ENCODE results near the gene RPS15. TPM values are rescaled to one million over a fixed set of nuclear protein-coding genes. Genes with fewer than 3 reads are reported as not detected.

The RPS15 gene
- total RNA-seq, 2 experiments from 2014 or later: 1,854 to 1,879 TPM

- peaks cover 61% of the 10 kb centered on the region for H3K27me3 Mint-ChIP-seq
- H3K4me1 Mint-ChIP-seq (ENCODE audit: low read depth): peaks cover 13% of the 10 kb centered on the region
- DNase-seq (peak; percentile 39), ATAC-seq (no peak)
- H3K27ac Mint-ChIP-seq: no peak within 1 kb of the TSS
- ChIA-PET POLR2A (interaction anchor here (0.8 to 1.5 kb wide), 3 partner anchors 9 to 22 kb away, joined by 3 to 5 read pairs (median 4); no protein-coding TSS in a partner anchor), CTCF (interaction anchor here (1.2 kb wide), 1 partner anchor 26 kb away, joined by 3 read pairs; no protein-coding TSS in a partner anchor)
- intact Hi-C loops (cut with micrococcal nuclease): no loop called here
- no peaks in the 10 kb centered on the region for H3K9me3 Mint-ChIP-seq
- no peaks in the 10 kb centered on the region for H3K36me3 Mint-ChIP-seq (ENCODE audit: low read depth)
- no peak within 1 kb of the TSS for H3K4me3 Mint-ChIP-seq
- no peak for TF ChIP-seq CTCF (IDR thresholded peaks at IDR 0.05)
Measured at GRCh38 chr19:1449467-1450442, 11.6 kb downstream of the RPS15 start, which contains the start of gene APC2. APC2 (plus strand) TSS chr19:1450121; CDS start chr19:1453002, 2,881 bp downstream.

DNA sequence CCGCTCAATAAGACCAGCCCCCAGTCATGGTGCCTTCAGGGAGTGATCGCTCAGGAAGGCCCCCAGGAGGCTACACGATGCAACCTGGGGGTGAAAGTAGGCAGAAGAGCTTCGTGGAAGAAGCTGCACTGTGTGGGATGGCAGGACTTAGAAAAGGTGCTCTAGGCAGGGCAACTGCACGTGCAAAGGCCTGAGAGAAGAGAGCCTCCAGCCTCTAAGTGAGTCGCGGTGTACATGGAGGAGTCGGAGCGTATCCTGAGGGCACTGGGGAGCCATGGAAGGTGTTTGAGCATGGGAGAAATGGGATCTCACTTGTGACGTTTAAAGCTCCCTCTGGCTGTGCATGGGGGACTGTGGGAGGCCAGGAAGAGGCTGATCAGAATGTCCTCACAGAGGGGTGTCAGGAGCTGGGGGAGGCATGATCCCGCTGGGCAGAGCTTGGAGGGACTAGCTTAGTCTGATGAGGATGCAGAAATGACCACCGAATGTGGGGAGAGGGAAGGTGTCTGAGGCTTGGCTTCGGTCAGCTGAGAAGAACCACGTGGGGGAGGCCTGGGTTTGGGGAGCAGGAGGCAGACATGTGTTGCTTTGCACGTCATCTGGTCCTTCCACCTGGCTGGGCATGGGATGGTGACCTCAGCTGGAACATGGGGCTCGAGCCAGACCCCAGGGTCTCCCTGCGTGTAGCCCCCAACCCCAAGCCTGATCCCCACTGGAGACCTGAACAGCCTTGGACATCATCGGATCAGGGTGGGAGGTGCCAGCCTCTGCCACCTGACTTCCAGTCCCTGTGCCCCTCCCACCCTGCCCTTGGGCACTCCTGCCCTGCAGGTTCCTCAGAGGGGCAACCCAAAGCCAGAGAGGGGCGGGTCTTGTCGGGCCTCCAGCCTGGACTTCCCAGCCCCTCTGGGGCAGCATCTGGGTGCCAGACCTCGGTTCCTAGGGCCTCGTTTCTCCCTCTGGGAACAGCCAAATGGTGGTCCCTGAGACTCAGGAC lies 12.8 kb downstream of the RPS15 start:
- intact Hi-C loops (cut with micrococcal nuclease): no loop called here
- ATAC-seq: no peak
- Mint-ChIP-seq H3K27me3 (peaks cover 69% of the 10 kb centered on the region), H3K4me1 (ENCODE audit: low read depth) (peaks cover 15% of the 10 kb centered on the region), H3K9me3 (no peaks in the 10 kb centered on the region), H3K36me3 (ENCODE audit: low read depth) (no peaks in the 10 kb centered on the region), H3K4me3 (no peak overlapping the region), H3K27ac (no peak overlapping the region)
- ChIA-PET CTCF (interaction anchor here (1.2 kb wide), 1 partner anchor 24 kb away, joined by 3 read pairs; no protein-coding TSS in a partner anchor), POLR2A (interaction anchor here (0.8 to 1.5 kb wide), 6 partner anchors 8 to 21 kb away, joined by 3 to 5 read pairs (median 4); no protein-coding TSS in a partner anchor)
- no peak for DNase-seq
- TF ChIP-seq CTCF (IDR thresholded peaks at IDR 0.05): no peak

DNA sequence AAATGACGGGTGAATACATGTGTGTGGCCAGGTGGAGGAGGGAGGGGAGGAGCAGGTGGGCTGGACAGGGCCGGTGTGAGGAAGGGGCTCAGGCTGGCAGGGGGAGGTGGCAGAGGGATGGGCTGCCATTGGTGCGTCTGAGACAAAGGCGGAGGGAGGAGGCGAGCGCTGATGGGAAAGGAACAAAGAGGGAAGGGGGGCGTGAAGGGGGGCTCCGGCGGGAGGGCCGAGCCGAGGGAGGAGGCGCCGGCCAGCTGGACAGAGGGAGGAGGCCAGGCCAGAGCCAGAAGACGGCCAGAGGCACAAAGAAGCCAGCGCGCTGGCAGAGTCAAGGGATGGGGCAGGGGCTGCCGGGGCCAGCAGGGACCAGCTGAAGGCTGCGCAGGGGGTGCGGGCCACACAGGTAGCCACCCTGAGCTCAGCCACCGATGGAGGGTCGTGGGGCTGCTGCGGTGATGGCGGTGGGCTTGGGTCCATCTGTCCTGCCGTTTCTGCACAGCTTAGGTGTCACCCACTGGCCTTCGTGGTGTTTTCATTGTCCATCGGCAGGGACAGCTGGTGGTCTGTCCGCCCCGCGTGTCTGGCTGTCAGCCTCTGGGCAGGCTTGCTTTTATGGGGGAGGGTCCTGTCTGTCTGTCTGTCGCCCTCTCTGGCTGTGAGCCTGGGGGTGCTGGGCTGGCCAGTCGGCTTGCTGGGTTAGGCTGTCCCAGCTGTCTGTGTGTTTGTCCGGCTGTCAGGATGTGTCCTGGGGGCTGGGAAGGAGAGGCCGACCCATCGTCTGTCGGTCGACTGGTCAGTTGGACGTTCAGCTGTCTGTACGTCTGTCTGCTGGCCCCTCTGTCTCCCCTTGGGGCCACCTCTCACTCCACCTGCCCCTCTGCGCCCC lies 14.0 kb downstream of the RPS15 start:
- Mint-ChIP-seq H3K36me3 (ENCODE audit: low read depth) (no peaks in the 10 kb centered on the region), H3K27me3 (peaks cover 65% of the 10 kb centered on the region), H3K4me1 (ENCODE audit: low read depth) (peaks cover 15% of the 10 kb centered on the region), H3K4me3 (no peak overlapping the region), H3K27ac (no peak overlapping the region), H3K9me3 (no peaks in the 10 kb centered on the region)
- ATAC-seq (no peak), DNase-seq (no peak)
- ChIA-PET POLR2A (interaction anchor here (0.8 kb wide), 1 partner anchor 69 kb away, joined by 4 read pairs; no protein-coding TSS in a partner anchor), CTCF (interaction anchor here (2.0 kb wide), 1 partner anchor 8 kb away, joined by 10 read pairs; no protein-coding TSS in a partner anchor)
- no peak for TF ChIP-seq CTCF (IDR thresholded peaks at IDR 0.05)
- intact Hi-C loops (cut with micrococcal nuclease): no loop called here

- DNase-seq (no peak), ATAC-seq (no peak)
- POLR2A ChIA-PET: interaction anchor here (0.8 to 1.0 kb wide), 2 partner anchors 10 to 26 kb away, joined by 3 read pairs; no protein-coding TSS in a partner anchor
- Mint-ChIP-seq H3K27ac (no peak overlapping the region), H3K27me3 (peaks cover 64% of the 10 kb centered on the region), H3K4me1 (ENCODE audit: low read depth) (peaks cover 15% of the 10 kb centered on the region), H3K4me3 (no peak overlapping the region), H3K36me3 (ENCODE audit: low read depth) (no peaks in the 10 kb centered on the region), H3K9me3 (no peaks in the 10 kb centered on the region)
- CTCF ChIA-PET: interaction anchor here (1.1 to 3.1 kb wide), 3 partner anchors 7 to 13 kb away, joined by 4 to 13 read pairs (median 10); no protein-coding TSS in a partner anchor
- intact Hi-C loops (cut with micrococcal nuclease): no loop called here
- TF ChIP-seq CTCF (IDR thresholded peaks at IDR 0.05): no peak
Measured at GRCh38 chr19:1452802-1453524, 14.8 kb downstream of the RPS15 start.
